GM19452 (cell line): ENCODE measurements around the gene PRSS21.

ENCODE experiments used
- ATAC-seq: cut with Tn5 transposase; IDR thresholded peaks from one replicate; pipeline ENCODE4 v1.9.1; 2021; ENCODE audit not compliant: unreplicated experiment

Gene PRSS21

DNA sequence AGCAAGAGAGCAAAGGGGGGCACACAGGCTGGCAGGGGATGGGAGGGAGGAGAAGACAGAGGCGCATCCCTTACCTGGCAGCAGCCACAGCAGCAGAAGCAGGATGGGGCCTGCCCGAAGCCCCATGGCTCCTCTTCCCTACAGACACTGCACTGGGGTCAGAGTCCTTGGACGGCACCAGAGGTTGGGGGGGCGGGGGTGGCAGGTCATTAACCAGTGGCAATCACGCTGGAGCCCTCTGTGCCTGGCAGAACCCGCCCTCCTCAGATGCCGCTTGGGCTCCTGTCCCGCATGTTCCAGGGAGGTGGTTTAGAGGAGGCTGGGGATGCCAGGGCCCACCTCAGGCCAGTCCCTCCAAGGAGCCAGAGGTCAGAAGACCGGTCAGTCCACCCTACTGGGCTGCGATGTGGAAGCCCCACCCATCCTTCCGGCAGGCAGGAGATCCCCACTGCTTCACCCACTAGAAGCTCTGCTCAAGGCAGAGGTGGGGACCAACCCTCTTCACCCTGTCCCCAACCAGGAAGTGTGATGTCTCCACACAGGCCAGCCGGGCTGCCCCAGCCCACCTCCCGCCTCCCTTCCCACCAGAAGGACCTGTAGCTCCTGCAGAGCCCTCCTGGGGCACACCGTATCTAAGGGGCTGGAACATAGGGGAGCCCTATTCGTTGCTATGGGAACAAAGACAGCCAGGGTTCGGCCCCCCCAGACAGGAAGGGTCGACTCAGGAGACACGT is 24.7 kb downstream of the PRSS21 start:
- ATAC-seq, result no peak

GRCh38 chr16:2842340-2843000 is 25.4 kb downstream of the PRSS21 start:
- no peak for ATAC-seq

GRCh38 chr16:2843526-2843925 is 26.5 kb downstream of the PRSS21 start:
- ATAC-seq, result no peak

DNA sequence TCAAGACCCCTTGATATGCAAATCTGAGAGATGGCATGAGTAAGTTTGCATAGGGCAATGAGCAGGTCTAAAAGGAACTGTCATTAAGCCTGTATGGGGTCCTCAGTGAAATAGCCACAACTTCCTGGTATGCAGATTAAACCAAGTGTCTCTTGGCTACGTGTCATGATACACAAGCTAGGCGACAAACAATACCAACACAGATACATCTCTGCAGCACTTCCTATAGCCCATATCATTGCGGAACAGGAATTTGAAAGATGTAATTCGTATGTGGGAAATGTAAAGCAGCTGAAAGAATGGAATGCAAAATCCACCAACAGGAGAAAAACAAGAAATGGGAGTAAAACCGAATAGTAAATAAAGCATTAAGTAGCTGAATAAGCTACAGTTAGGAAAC is 28.1 kb downstream of the PRSS21 start:
- ATAC-seq, result no peak

- no peak for ATAC-seq
These were observed 29.7 kb downstream of the PRSS21 start for GRCh38 chr16:2846511-2847310.

- ATAC-seq, result no peak
These were observed 32.1 kb downstream of the PRSS21 start for GRCh38 chr16:2848933-2849725.

- no peak for ATAC-seq
These were observed 35.1 kb downstream of the PRSS21 start for GRCh38 chr16:2852003-2852730.

GRCh38 chr16:2852731-2853507 is 35.9 kb downstream of the PRSS21 start:
- no peak for ATAC-seq

DNA sequence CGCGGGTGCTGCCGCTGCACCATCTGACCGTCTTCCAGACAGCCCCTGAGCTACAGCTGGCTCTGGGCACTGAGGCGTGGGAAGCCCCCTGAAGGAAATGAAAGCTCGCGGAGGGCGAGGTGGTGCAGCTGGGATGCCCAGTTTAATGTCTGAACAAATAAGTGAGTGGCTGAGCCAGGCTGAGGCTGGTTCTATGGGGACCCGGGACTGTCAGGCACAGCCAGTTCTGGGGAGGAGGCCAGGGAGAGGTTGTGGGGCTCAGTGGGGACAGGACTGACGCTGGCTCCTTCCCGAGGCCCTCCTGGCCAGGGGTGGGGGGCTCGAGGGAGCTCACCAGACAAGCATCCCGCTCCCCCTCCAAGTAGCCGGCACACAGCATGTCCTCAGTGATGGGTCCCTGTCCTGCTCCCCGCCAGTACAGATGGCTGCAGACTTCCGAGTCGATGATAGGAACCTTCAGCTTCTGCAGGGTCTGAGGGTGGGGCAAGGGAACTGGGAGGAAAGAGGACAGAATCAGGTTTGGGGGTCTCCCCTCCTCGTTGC is 36.6 kb downstream of the PRSS21 start:
- no peak for ATAC-seq

DNA sequence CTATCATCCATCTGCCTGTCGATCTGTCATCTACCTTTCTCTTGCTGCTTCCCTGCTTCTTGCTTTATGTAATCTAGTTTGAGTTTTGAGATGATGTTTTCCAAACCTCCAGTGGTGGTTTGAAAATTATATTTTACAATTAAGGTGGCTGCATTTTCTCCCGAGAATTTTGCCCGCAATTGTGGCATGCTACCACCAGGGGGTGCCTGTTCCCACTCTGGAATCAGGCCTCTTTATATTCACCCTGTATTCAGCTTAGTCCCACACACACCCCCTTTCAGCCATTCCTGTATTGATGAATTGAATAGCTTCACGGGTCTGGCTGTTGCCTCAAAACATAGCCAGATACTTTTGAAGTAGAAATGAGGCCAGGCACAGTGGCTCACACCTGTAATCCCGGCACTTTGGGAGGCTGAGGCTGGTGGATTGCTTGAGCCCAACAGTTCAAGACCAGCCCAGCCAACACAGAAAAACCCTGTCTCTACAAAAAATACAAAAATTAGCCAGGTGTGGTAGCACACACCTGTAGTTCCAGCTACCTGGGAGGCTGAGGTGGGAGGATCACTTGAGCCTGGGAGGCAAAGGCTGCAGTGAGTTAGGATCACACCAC is 37.8 kb downstream of the PRSS21 start:
- no peak for ATAC-seq

GRCh38 chr16:2855536-2855935 is 38.5 kb downstream of the PRSS21 start:
- no peak for ATAC-seq

DNA sequence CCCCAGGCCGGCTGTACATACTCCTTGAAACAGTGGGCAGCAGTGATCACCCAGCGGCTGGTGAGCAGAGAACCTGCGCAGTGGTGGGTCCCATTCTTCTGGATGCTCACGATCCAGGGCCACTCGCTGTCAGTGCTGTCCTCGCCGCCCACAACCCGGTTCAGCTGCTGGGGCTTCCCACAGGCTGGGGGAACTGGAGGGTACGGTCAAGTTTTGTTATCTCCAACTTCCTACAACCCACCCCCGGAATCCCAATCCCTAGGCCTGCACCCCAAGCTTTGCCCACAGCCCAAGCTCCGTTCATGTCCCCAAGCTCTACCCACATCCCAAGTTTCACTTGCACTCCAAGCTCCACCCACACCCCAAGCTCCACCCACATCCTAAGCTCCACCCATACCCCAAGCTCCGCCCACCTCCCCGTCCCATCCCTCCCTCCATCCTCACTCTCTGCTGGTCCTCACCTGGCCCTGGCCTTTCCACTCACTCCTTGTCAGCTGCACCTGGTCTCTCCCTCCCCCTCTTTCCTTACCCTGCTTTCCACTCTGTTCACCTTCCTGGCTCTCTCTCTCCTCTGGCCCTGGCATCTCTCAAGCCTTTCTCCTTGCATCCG is 39.1 kb downstream of the PRSS21 start:
- no peak for ATAC-seq

GRCh38 chr16:2856686-2857450 is 39.8 kb downstream of the PRSS21 start:
- no peak for ATAC-seq

- ATAC-seq, result no peak
These were observed 40.6 kb downstream of the PRSS21 start, which contains the start of gene PRSS22 for GRCh38 chr16:2857451-2858244. Gene PRSS22 (minus strand): TSS chr16:2858170. CDS start chr16:2858104, 66 bp downstream.

DNA sequence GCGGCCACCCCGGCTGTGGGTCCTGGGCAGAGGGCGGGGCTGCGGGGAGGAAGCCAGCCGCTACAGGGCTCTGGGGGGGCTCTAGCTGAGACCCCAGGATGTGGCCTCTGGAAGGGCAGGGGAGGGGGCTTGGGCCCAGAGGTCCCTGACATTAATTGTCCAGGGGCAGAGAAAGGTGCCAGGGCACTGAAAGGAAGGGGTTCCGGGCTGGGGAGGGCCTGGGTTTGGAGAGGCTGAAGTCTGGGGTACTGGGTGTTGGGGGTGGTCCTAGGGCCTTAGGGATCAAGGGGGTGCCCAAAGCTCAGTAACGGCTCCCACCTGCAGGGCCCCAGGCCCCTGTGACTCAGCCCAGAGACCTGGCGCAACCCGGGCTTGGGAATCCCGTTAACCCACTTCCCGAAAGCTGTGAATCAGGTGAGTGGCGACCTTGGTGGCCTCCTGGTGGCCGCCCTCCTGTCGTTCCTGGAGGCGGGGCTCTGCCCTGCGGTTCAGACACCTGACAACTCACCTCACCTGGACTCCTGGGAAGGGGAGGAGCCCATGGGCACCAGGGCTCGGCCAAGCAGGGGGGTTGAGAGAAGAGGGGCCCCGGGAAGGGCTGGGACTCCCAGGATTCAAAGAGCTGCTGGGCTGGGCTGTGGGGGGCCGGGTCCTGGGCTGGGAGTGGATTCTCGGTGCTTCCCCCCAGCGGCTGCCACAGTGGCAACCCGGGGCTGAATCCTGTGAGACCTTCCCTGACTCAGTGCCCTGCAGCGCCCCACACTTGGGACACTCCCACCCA is 41.4 kb downstream of the PRSS21 start:
- no peak for ATAC-seq

DNA sequence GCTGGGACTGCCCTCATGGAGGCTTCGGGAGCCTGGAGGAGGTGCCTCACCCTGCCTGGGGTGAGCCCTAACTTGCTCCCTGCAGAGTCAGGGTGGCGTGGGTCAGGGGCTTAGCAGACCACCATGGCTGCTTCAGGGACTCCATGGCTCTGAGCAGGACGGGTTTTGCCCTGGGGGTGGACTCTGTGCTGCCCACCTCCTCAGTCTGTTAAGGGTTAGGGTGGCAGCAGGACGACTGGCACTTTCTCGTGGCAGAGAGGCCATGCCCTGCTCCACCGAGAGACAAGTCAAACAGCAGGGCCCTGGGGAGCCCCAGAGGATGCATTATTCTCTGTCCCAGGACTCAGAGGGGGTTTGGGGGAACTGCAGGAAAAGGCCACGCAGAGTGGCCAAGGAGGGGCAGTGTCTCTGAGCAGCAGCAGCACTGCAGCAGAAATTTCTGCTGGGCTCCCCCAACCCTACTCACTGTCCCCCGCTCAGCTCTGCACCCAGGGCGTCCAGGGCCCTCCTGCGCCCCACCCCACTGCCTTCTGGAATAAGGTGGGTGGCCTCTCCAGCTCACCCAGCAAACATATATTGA is 42.7 kb downstream of the PRSS21 start:
- ATAC-seq, result no peak
